Measurements from ENCODE around the gene BCL7B.

- TF ChIP-seq ETV5 (CRISPR knock-in tag; IDR thresholded peaks at IDR 0.05; ENCODE audit: borderline replicate concordance) (no peak), CTCF (CRISPR knock-in tag; IDR thresholded peaks at IDR 0.05) (no peak)
These were observed 20.4 kb downstream of the BCL7B start for GRCh38 chr7:73537051-73537450.
